ENCODE results near the gene VEZF1.
A peak's percentile ranks its signal among the peaks of the same experiment; 100 is the strongest.

The VEZF1 gene

DNA sequence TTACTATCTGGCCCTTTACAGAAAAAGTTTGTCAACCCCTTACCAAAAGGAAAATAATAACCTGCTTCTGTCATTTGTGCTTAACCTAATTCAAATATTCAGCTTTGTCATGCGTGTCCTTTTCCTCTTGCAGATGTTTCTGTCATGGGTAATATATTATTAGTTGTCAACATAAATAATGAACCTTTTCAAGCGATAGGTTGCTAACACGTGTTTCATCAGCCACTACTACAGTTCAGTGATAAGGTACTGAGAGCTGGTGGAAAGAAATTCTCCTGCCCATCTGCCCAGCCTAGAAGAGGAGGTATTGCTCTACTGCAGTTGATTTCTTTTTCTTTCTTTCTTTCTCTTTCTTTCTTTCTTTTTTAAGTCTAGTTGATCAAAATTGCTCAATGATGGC is 31.0 kb upstream of the VEZF1 start:
- ChIA-PET CTCF (interaction anchor here (0.8 to 1.7 kb wide), 3 partner anchors 8 to 52 kb away, joined by 3 to 5 read pairs (median 3); no protein-coding TSS in a partner anchor), POLR2A (no interaction called here)
- no peak for DNase-seq (ENCODE audit: extremely low spot score)

DNA sequence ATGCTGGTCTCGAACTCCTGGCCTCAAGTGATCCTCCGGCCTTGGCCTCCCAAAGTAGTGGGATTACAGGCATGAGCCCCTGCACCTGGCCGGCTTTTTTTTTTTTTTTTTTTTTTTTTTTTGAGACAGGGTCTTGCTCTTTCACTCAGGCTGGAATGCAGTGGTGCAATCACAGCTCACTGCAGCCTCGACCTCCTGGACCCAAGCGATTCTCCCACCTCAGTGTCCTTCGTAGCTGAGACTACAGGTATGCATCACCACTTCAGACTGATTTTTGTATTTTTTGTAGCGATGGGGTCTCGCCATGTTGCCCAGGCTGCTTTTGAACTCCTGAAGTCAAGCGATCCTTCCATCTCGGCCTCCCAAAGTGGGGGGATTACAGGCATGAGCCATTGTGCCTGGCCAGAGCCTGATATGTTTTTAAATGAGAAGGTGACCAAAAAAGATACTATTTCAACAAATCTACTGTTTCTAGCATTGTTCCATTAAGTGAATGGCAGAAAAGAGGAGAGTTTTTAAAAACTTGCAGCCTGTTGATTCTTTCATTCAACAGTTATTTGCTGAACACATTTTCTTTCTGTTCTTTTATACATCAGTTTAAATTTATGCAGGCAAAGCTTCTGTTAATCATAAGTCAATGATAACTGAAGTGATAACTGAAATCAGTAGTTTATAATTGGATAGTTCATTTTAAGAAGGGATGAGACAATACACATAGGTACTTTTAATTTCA is 22.2 kb upstream of the VEZF1 start:
- ChIA-PET POLR2A (interaction anchor here (0.7 kb wide), 1 partner anchor 19 kb away, joined by 16 read pairs; no protein-coding TSS in a partner anchor), CTCF (interaction anchor here (1.4 to 2.0 kb wide), 3 partner anchors 8 to 14 kb away, joined by 5 read pairs; no protein-coding TSS in a partner anchor)
- TF ChIP-seq, protein P1, sequence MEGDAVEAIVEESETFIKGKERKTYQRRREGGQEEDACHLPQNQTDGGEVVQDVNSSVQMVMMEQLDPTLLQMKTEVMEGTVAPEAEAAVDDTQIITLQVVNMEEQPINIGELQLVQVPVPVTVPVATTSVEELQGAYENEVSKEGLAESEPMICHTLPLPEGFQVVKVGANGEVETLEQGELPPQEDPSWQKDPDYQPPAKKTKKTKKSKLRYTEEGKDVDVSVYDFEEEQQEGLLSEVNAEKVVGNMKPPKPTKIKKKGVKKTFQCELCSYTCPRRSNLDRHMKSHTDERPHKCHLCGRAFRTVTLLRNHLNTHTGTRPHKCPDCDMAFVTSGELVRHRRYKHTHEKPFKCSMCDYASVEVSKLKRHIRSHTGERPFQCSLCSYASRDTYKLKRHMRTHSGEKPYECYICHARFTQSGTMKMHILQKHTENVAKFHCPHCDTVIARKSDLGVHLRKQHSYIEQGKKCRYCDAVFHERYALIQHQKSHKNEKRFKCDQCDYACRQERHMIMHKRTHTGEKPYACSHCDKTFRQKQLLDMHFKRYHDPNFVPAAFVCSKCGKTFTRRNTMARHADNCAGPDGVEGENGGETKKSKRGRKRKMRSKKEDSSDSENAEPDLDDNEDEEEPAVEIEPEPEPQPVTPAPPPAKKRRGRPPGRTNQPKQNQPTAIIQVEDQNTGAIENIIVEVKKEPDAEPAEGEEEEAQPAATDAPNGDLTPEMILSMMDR (IDR thresholded peaks at IDR 0.05; ENCODE audit: control extremely low read depth, extremely low read depth, low read depth, missing control alignments) = no peak
- DNase-seq (ENCODE audit: extremely low spot score) = no peak

More for the DNA sequence above, 31.0 kb upstream of the VEZF1 start:
- TF ChIP-seq, protein P1 (IDR thresholded peaks at IDR 0.05; ENCODE audit: control extremely low read depth, extremely low read depth, low read depth, missing control alignments) = no peak

DNA sequence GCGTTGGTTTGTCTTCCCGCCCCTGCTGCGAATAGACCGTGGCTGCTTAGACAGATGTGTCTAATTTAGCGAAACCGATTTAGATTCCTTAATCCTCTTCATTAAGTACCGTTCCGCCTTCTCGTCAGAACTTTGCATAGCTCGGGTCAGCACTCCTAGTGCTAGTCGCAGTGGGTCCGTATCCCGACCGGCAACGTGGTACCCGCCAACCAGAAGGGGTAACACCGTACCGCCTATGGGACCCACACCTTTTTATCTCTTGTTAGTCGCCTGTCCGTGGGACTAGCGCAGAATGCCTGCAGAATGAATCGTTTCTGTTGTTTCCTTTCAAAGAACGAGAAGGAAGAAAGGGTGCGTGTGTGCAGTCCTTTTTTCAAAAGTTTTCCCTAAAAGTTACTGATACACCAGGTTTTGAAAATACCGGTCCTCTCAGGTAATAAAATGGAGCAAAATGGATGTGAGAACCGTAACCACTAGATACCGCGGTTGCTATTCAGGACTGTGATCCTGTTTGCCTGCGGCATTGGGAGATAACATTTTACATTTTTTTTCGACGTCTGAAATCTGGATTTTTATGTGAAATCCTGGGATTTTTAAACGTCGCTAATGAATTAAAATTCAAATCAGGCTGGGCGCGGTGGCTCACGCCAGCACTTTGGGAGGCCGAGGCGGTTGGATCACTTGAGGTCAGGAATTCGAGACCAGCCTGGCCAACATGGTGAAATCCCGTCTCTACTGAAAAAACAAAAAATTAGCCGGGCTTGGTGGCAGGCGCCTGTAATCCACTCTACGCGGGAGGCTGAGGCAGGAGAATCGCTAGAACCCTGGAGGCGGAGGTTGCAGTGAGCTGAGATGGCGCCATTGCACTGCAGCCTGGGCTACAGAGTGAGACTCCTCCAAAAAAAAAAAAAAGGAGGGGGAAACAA is 20.0 kb upstream of the VEZF1 start:
- TF ChIP-seq, protein P1 (IDR thresholded peaks at IDR 0.05; ENCODE audit: control extremely low read depth, extremely low read depth, low read depth, missing control alignments) = no peak
- POLR2A ChIA-PET = interaction anchor here (0.5 to 2.3 kb wide), 12 partner anchors 9 to 623 kb away, joined by 3 to 16 read pairs (median 6); partner anchors contain the start of genes DYNLL2, MRPS23 and VEZF1
- no peak for DNase-seq (ENCODE audit: extremely low spot score)
- CTCF ChIA-PET = interaction anchor here (0.8 to 2.8 kb wide), 9 partner anchors 8 to 174 kb away, joined by 3 to 22 read pairs (median 5); no protein-coding TSS in a partner anchor

DNA sequence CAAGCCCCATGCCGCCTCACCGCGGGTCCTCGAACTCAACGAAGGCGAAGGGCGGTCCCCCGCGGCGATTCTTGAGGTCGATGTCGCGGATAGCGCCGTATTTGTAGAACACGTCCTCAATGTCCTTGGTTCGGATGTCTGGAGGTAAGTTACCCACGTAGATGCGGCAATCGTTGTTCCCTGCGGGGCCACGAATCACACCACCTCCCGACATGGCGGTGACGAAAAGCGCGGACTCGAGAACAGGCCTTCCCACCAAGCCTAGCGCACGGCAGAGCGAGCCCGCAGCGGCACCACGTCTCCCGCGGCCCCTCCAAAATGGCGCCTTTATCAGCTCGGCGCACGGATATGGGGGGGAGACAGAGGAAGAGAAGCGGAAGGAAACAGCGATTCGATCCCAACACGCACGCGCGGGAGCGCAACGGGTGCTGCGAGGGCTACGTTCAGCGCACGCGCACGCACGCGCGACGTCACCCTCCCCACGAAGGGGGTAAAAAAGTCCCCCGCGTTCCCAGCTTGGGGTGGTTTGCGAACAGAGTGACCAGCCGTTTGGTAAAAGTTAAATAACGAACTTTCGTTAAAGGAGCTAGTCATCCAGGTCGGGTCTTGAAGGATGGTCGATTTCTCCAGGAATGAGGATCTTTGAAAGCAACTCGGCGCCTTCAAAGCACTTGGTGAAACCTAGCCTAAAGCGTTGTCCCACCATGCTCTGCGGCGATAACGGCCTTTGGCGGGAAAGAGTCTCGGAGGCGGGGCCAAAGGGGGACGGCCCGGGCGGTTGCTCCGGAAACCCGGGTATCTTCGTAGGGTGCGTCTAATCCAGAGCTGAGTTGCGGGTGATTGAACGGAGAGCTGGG is 19.1 kb upstream of the VEZF1 start, which contains the start of gene SRSF1:
Gene SRSF1, minus strand, starts transcription at position 323 of the 857 bp plus-strand sequence. Its CDS starts 109 bp downstream, at position 214.
- POLR2A ChIA-PET = interaction anchor here (0.6 to 2.3 kb wide), 11 partner anchors 8 to 624 kb away, joined by 3 to 16 read pairs (median 6); partner anchors contain the start of genes DYNLL2, MRPS23 and VEZF1
- CTCF ChIA-PET = interaction anchor here (0.8 to 2.8 kb wide), 11 partner anchors 8 to 335 kb away, joined by 3 to 22 read pairs (median 4); no protein-coding TSS in a partner anchor
- TF ChIP-seq, protein P1 (IDR thresholded peaks at IDR 0.05; ENCODE audit: control extremely low read depth, extremely low read depth, low read depth, missing control alignments) = no peak

DNA sequence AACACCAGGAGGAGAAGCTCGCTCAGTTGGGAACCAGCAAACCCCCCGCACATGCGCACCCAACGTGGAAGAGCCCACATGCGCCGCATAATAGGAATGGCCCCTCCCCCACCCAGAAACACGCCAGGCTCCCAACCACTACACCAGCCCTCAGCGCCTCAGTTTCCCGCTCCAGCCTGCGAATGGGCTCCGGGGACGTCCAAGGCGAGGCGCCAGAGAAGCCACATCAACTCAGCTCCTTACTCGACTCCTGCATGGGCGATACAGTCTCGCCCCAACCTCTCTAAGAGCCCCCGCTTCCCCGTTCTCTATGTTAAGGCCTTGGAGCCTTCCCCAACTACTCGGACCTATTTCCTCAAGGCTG is 18.5 kb upstream of the VEZF1 start:
- ChIA-PET CTCF (interaction anchor here (1.0 to 2.8 kb wide), 9 partner anchors 12 to 334 kb away, joined by 3 to 22 read pairs (median 3); no protein-coding TSS in a partner anchor), POLR2A (interaction anchor here (0.5 to 2.3 kb wide), 7 partner anchors 9 to 119 kb away, joined by 3 to 16 read pairs (median 8); partner anchors contain the start of genes DYNLL2 and VEZF1)
- peak; percentile 42 for DNase-seq (ENCODE audit: extremely low spot score)
- TF ChIP-seq, protein P1 (IDR thresholded peaks at IDR 0.05; ENCODE audit: control extremely low read depth, extremely low read depth, low read depth, missing control alignments) = no peak

More for the DNA sequence above, 19.1 kb upstream of the VEZF1 start, which contains the start of gene SRSF1:
- DNase-seq (ENCODE audit: extremely low spot score) = peak; percentile 96
